Activated T-cell treated with anti-CD3 and anti-CD28 coated beads, Interleukin-2, amount 50 U/mL, for 4 hours (primary cell): ENCODE results near the gene ANKRD44. TPM values are rescaled to one million over a fixed set of nuclear protein-coding genes. Genes with fewer than 3 reads are reported as not detected.

Source experiments
- ATAC-seq, 2 donors: fragments of 200-7000 bp; cut with Tn5 transposase; one replicate each; pipeline ENCODE4 v1.10.0; 2021
- DNase-seq: peaks from one replicate; pipeline ENCODE4 v3.0.0-alpha.2; 2020
- H3K27me3 Mint-ChIP-seq: one replicate; pipeline ENCODE4 v1.8.0; 2021; ENCODE audit warnings: low read depth, mixed read lengths
- H3K36me3 Mint-ChIP-seq: one replicate; pipeline ENCODE4 v1.8.0; 2022; ENCODE audit warnings: mixed read lengths; ENCODE audit not compliant: insufficient read depth
- H3K4me1 Mint-ChIP-seq: one replicate; pipeline ENCODE4 v1.8.0; 2021; ENCODE audit warnings: low read depth, mixed read lengths
- H3K4me3 Mint-ChIP-seq: one replicate; pipeline ENCODE4 v1.8.0; 2021; ENCODE audit warnings: mild to moderate bottlenecking, moderate library complexity, mixed read lengths
- H3K9me3 Mint-ChIP-seq: one replicate; pipeline ENCODE4 v1.8.0; 2021; ENCODE audit warnings: mixed read lengths
- total RNA-seq, 3 donors: library from RNA; stranded (reverse); gene quantifications; one replicate each; pipeline ENCODE4 v1.2.1, GENCODE V29; 2021

The ANKRD44 gene
- total RNA-seq, 3 donors from 2014 or later, result 75.0 to 91.5 (median 78.3) TPM

DNA sequence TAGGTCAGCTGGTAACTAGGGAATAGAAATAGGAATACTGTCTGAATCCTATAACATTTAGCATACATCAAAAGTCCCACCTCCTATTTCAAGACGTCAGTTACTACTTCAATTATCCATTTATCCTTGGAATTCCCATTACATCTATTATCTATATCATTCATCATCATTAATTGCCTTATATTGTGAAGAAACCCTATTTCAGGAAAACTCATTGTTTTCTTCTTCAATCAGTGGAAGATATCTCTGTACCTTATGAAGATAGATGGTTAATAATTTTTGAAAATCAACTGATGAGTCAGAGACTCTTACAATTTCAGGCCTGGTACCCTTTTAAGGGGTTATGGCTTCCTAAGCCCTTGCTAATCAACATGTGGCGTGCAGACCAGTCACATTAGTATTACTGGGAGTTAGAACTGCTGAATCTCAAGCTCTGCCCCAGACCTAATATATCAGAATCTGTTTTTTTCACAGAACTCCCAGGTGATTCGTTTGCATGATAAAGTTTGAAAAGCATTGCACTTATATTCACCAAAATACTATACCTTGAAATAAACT, 314.7 kb downstream of the ANKRD44 start:
- H3K4me3 Mint-ChIP-seq, result no peak overlapping the region
- ATAC-seq (no peak), DNase-seq (no peak)
- peaks cover 9% of the 10 kb centered on the region for H3K4me1 Mint-ChIP-seq
- H3K36me3 Mint-ChIP-seq, result peaks cover 39% of the 10 kb centered on the region
- H3K27me3 Mint-ChIP-seq, result no peaks in the 10 kb centered on the region
- no peaks in the 10 kb centered on the region for H3K9me3 Mint-ChIP-seq

DNA sequence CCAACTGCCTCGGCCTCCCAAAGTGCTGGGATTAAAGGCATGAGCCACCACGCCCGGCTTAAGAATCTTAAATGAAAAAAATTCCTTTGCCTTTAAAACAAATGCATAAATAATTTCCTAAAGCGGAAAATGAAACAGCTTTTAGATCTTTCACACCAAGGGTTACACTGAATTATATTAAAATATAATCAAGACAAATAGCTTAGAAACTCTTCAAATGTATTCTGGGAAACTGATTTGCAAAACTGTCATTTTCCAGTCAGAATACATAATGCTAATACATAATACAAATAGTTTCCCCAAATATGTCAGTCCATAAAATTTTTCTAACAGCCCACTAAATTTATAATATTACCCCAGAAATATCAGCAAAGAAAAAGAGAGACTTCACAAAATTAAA, 315.8 kb downstream of the ANKRD44 start:
- Mint-ChIP-seq H3K27me3 (no peaks in the 10 kb centered on the region), H3K4me3 (no peak overlapping the region), H3K4me1 (peaks cover 20% of the 10 kb centered on the region), H3K9me3 (no peaks in the 10 kb centered on the region), H3K36me3 (peaks cover 45% of the 10 kb centered on the region)
- no peak for ATAC-seq
- DNase-seq, result no peak

DNA sequence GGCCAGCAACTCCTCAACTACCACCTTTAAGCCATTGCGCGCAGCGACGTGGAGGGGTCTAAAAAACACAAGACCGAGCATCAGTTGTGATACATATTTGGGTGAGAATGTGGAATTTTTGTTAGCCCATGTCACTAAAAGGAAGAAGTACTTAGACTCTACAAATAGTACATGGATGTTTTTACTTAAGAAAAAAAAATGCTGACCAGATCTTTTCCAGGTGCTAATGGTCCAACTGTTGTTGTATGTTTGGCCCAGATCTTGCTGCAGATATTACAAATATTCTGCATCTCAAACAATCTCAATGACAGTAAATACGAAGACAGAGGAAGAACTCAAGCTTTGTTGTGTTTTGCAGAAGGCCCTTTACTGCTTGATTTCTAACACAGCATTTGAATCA, 317.0 kb downstream of the ANKRD44 start:
- Mint-ChIP-seq H3K36me3 (peaks cover 47% of the 10 kb centered on the region), H3K27me3 (no peaks in the 10 kb centered on the region), H3K9me3 (no peaks in the 10 kb centered on the region), H3K4me3 (no peak overlapping the region), H3K4me1 (peaks cover 29% of the 10 kb centered on the region)
- no peak for ATAC-seq
- no peak for DNase-seq

DNA sequence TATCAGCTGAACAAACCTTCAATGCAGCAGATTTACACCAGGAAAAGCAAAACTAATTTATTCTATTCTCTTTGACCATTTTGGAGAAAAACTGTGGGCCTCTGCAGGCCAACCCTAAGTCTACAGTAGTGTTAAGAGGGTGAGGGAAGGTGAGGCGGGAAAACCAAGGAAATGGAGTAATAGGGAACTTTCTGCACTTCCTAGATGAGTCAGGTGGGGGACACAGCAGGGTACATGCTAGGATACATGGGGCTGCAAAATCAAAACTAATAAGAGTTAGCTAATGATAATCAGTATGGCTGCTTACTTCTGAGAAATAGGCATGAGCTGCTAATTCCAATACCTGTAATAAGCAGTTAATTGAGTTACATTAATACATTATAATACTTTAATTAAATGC, 318.1 kb downstream of the ANKRD44 start:
- peaks cover 41% of the 10 kb centered on the region for H3K4me1 Mint-ChIP-seq
- no peak for DNase-seq
- H3K4me3 Mint-ChIP-seq, result no peak overlapping the region
- H3K36me3 Mint-ChIP-seq, result peaks cover 42% of the 10 kb centered on the region
- no peaks in the 10 kb centered on the region for H3K27me3 Mint-ChIP-seq
- H3K9me3 Mint-ChIP-seq, result no peaks in the 10 kb centered on the region
- no peak for ATAC-seq

DNA sequence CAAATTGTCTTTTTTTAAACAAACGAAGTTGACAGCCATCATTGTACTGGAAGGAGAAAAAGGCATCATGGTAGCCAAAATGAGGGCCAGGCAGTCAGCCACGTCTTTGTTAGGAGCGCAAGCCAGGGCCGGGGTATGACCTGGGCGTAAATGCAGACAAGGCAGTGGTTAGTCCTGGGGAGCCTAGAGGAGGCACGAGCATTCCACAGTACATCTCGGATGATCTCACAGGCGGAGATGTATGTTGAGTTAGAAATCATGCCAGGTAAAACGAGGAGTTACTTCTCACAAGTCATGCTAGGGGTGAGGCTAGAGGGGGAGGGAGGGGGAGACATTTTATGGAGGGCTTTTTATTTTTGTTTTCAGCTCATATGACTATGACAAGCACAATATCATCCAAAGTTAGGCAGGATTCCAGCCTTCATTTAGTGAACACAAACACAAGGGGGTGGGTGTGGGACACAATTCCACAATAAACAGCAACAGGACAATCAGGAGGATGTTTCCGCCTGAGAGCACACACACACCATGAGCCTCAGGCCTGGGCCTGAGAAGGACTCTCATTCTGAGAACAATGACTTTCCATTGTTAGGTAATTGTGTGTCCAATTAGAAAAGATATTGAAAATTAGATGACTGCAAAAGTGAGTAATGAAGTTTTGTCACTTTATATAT, 319.7 kb downstream of the ANKRD44 start:
- H3K36me3 Mint-ChIP-seq, result peaks cover 42% of the 10 kb centered on the region
- no peak overlapping the region for H3K4me3 Mint-ChIP-seq
- H3K4me1 Mint-ChIP-seq, result peaks cover 47% of the 10 kb centered on the region
- no peaks in the 10 kb centered on the region for H3K9me3 Mint-ChIP-seq
- no peaks in the 10 kb centered on the region for H3K27me3 Mint-ChIP-seq
- ATAC-seq (no peak), DNase-seq (no peak)

DNA sequence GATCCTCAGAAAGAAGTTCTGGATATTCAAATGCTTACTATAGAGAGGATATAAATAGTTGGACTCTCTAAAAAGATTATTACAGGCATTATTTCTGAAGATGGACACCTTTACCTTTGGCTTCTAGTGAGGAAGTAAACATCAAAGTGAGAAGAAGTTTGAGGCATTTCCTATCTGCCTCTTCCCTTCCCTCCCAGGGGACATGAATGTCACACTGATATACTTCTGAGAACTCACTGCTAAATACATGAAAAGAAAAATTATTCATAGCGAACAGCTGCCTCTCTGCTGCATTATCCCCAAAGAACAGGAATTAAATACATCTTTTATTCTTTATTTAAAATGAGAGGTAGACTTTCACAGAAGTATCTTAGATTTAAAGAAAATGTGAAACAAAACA, 320.5 kb downstream of the ANKRD44 start:
- Mint-ChIP-seq H3K4me1 (peaks cover 49% of the 10 kb centered on the region), H3K9me3 (no peaks in the 10 kb centered on the region), H3K27me3 (no peaks in the 10 kb centered on the region), H3K4me3 (no peak overlapping the region), H3K36me3 (peaks cover 49% of the 10 kb centered on the region)
- ATAC-seq (no peak), DNase-seq (no peak)

DNA sequence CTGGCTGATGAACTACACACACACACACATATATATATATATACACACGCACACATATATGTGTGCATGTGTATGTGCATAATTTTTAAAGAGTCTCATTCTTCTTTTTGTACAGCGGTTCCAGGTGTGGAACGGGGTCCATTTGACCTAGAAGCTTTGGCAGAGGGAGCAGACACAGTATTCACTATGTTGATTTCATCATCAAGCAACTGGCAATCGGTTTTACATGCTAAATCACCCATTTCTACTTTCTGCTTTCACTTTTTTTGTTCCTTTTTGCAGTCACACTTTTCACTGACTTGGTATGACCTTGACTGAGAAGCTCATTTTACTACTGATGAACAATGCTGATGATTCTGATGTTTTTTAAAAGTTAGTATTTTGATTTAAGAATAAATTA, 321.1 kb downstream of the ANKRD44 start:
- Mint-ChIP-seq H3K4me1 (peaks cover 49% of the 10 kb centered on the region), H3K4me3 (no peak overlapping the region), H3K27me3 (no peaks in the 10 kb centered on the region), H3K9me3 (no peaks in the 10 kb centered on the region), H3K36me3 (peaks cover 49% of the 10 kb centered on the region)
- DNase-seq (no peak), ATAC-seq (no peak)

DNA sequence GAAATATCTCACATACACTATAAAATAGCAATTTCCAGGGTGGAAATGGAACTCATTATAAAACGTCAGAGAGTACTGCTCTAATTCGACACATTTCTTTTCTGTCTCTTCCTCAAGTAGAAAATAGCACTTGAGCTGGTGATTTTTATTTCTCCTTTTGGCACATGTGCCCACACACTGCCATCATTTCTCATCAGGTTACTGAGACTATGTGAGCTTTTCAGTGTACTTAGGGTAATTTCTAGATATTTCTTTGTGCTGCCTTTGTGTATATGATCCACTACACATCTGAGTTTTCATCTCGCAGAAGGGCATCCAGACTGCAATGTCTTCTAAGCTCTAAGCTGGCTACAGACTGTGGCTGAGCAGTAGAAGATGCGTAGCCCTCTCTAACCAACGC, 321.9 kb downstream of the ANKRD44 start:
- no peak for DNase-seq

DNA sequence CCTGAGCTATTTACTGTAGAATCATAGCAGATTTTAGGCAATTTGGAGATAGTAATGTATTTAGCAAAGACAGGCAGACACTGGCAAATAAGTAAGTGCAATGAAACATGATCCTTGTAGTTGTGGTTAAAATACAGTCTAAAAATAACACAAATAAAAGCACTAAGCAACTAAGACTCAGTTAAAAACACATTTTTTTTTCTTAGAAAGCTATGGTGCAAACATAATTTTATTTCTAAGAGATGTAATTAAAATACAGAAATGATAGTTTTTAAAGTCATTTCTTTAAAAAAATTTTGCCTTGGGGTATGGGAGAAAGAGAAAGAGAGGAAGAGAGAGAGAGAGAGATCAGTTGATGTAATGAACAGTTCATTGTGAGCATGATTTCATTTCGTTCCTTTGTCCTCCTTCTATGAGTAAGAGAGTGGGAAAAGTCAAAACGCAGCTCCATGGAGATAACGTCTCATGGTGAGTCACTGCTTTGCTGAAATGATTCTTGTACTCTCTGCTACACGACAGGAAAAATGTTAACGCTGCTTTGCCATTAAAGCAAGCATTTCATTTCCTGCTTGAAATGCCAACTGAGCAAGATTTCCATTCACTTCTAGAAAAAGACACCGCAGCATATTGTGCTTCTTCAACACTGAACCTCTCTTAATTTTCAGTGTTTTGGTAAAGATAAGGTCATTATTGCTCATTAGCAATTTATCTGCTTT, 322.8 kb downstream of the ANKRD44 start:
- Mint-ChIP-seq H3K4me1 (peaks cover 49% of the 10 kb centered on the region), H3K9me3 (no peaks in the 10 kb centered on the region), H3K27me3 (no peaks in the 10 kb centered on the region), H3K4me3 (peak overlapping the region; percentile 45), H3K36me3 (peaks cover 38% of the 10 kb centered on the region)
- ATAC-seq, result peak; percentile 97
- peak; percentile 14 for DNase-seq

More for the DNA sequence above, 321.9 kb downstream of the ANKRD44 start:
- no peaks in the 10 kb centered on the region for H3K9me3 Mint-ChIP-seq
- ATAC-seq, result no peak
- peaks cover 49% of the 10 kb centered on the region for H3K4me1 Mint-ChIP-seq
- H3K4me3 Mint-ChIP-seq, result no peak overlapping the region
- H3K27me3 Mint-ChIP-seq, result no peaks in the 10 kb centered on the region
- peaks cover 45% of the 10 kb centered on the region for H3K36me3 Mint-ChIP-seq

DNA sequence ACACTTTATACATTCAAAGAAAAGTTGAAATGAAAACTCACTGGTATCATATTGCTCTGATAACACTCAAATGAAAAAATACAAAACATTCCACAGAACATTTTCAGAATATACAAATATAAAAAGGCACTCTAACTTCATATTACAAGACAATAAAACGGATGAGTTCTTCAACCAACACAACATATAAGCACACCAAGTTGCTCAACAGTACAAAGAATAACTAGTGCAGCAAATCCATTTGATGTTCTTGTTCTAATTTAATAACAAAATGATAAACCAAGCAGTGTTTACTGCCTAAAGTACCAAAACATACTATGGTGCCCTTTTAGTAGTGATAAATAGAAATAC, 323.3 kb downstream of the ANKRD44 start:
- ATAC-seq (no peak), DNase-seq (no peak)
- Mint-ChIP-seq H3K27me3 (no peaks in the 10 kb centered on the region), H3K4me3 (no peak overlapping the region), H3K36me3 (peaks cover 36% of the 10 kb centered on the region), H3K4me1 (peaks cover 47% of the 10 kb centered on the region), H3K9me3 (no peaks in the 10 kb centered on the region)

DNA sequence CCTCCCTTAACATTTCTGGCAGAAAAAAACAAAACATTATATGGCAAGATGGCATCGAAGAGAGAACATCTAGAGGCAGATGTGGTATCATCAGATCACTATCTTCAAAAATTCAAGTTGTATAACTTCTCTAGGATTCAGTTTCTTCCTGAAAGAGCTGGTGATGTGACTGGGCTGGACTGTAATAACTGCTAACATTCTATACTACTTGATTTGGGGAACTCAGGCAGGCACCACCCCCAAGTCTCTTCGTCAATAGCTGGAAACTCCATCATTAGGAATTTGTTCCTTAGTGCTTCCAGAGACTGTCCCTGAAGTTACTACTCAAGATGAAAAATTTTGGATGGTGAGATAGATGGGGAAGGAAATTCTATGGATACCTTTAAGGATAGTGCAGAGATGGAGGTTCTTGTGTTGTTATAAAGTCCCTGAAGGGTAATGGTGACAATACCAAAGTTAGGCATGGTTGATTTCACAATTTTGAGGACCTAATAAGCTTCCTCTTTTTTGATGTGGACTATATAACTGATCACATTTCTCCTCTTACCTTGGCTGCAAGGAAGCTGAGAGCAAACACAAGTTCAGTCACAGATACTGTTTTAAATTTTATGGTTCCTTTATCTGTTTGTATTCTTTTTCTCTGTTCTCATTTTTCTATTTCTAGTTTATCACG, 324.9 kb downstream of the ANKRD44 start:
- no peak for DNase-seq
- peaks cover 30% of the 10 kb centered on the region for H3K36me3 Mint-ChIP-seq

DNA sequence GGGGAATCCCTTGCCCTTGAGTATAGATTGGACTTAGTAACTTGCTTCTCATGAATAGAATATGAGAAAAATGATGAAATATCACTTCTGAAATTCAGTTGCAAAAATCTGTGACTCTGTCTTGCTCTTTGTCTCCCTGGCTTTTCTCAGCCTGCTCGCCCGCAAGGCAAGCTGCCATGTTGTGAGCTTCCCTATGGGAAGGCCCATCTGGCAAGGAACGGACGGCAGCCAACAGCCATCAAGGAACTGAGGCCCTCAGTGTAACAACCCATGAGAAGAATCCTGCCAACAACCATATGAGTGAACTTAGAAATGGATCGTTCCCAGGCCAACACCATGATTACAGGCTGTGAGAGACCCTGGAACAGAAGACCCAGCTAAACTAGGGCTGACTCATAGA, 325.7 kb downstream of the ANKRD44 start:
- no peak for ATAC-seq
- H3K4me3 Mint-ChIP-seq, result no peak overlapping the region
- peaks cover 33% of the 10 kb centered on the region for H3K4me1 Mint-ChIP-seq
- H3K9me3 Mint-ChIP-seq, result no peaks in the 10 kb centered on the region
- DNase-seq, result no peak
- H3K27me3 Mint-ChIP-seq, result no peaks in the 10 kb centered on the region
- peaks cover 23% of the 10 kb centered on the region for H3K36me3 Mint-ChIP-seq

More for the DNA sequence above, 324.9 kb downstream of the ANKRD44 start:
- no peaks in the 10 kb centered on the region for H3K27me3 Mint-ChIP-seq
- ATAC-seq, result no peak
- H3K4me3 Mint-ChIP-seq, result no peak overlapping the region
- no peaks in the 10 kb centered on the region for H3K9me3 Mint-ChIP-seq
- H3K4me1 Mint-ChIP-seq, result peaks cover 40% of the 10 kb centered on the region

DNA sequence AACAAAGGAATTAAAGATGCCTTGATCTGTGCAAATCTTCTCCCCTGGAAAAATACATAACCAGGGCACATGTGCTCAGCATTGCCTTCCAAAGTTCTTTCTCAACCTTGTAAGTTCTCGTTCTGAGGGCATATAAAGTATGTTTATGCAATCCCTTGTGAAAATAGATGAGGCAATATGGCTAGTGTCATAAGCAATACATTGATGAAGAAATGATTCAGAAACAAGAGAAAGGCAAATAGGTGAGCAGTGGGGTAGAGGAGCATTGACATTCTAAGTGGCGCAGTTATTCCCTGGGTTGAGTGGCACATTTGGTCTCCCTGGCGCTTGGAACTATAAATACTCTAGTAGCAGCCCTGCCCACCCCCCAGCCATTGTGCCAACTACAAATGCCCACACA, 326.6 kb downstream of the ANKRD44 start:
- Mint-ChIP-seq H3K9me3 (no peaks in the 10 kb centered on the region), H3K27me3 (no peaks in the 10 kb centered on the region), H3K4me3 (no peak overlapping the region), H3K4me1 (peaks cover 24% of the 10 kb centered on the region), H3K36me3 (peaks cover 19% of the 10 kb centered on the region)
- no peak for DNase-seq
- ATAC-seq, result no peak

DNA sequence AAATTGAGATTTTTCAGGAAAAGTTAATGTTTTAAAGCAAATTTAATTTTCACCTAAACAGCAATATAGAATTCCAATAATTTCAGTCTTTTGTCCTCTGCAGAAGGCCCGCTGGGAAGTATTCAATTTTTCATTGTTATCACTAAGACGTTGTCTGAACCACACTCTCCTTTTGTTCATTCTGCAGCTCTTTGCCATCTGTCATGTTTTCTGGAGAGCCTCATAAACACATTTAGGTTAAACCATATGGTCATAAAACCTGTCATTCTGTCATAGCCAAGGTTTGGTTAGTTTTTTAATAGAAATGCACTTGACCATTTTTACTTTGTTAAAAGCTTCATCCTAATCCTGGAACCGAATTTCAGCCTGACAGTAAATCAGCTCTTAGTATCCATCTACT, 330.1 kb downstream of the ANKRD44 start:
- ATAC-seq (no peak), DNase-seq (no peak)
- Mint-ChIP-seq H3K27me3 (no peaks in the 10 kb centered on the region), H3K4me3 (no peak overlapping the region), H3K9me3 (peaks cover 6% of the 10 kb centered on the region), H3K36me3 (peaks cover 8% of the 10 kb centered on the region), H3K4me1 (peaks cover 5% of the 10 kb centered on the region)
